Gastroesophageal sphincter (tissue), 4 donors: ENCODE results near the gene SNX13. TPM values are rescaled to one million over a fixed set of nuclear protein-coding genes. Genes with fewer than 3 reads are reported as not detected.

Source experiments
- ATAC-seq: fragments of 150-250 bp; one replicate; pipeline ENCODE4 v1.9.1; 2016; ENCODE audit warnings: mild to moderate bottlenecking, moderate library complexity
- H3K27ac ChIP-seq, 4 donors: fragments of 200-600 bp; sonication (generic) in 3 of 4; 1 replicate in 3 of 4; 2 replicates in 1 of 4; pipeline ENCODE4 v1.5.1; 2016 to 2019
- H3K27me3 ChIP-seq: fragments of 200-600 bp; sonication (generic); one replicate; pipeline ENCODE4 v1.5.1; 2019
- H3K36me3 ChIP-seq, 2 donors: fragments of 200-600 bp; sonication (generic); one replicate each; pipeline ENCODE4 v1.5.1; 2019; ENCODE audit warnings: control low read depth in 1 of 2
- H3K4me1 ChIP-seq, 3 donors: fragments of 200-600 bp; sonication (generic); 1 replicate in 2 of 3; 2 replicates in 1 of 3; pipeline ENCODE4 v1.5.1; 2016 to 2019; ENCODE audit warnings: control low read depth in 2 of 3
- H3K4me3 ChIP-seq, 2 donors: fragments of 200-600 bp; sonication (generic); one replicate each; pipeline ENCODE4 v1.5.1; 2019; ENCODE audit warnings: mild to moderate bottlenecking in 1 of 2, moderate library complexity in 1 of 2
- H3K9me3 ChIP-seq, 3 donors: fragments of 200-600 bp; sonication (generic); one replicate each; pipeline ENCODE4 v1.5.1; 2017 to 2019; ENCODE audit warnings: control low read depth in 2 of 3
- CTCF ChIP-seq, 4 experiments: fragments of 200-600 bp in 2 of 4; fragments of 450-650 bp in 2 of 4; sonication (generic) in 1 of 4; IDR thresholded peaks; one replicate each; pipeline ENCODE4 v1.5.1; 2017 to 2019; ENCODE audit warnings: antibody characterized with exemption in 4 of 4, mild to moderate bottlenecking in 2 of 4, moderate library complexity in 2 of 4
- EP300 ChIP-seq: sonication (generic); formaldehyde crosslinking; IDR thresholded peaks from one replicate; pipeline ENCODE4 v1.6.1; 2017; ENCODE audit warnings: antibody characterized with exemption, mild to moderate bottlenecking
- POLR2A ChIP-seq, 2 donors: fragments of 450-650 bp; IDR thresholded peaks; one replicate each; pipeline ENCODE4 v1.6.1; 2017; ENCODE audit warnings: antibody characterized with exemption in 2 of 2, mild to moderate bottlenecking in 2 of 2, moderate library complexity in 1 of 2
- POLR2AphosphoS5 ChIP-seq: sonication (generic); formaldehyde crosslinking; IDR thresholded peaks from one replicate; pipeline ENCODE4 v1.6.1; 2017; ENCODE audit warnings: antibody characterized with exemption
- WGBS, 2 donors: methylation state at CpG; one replicate each; pipeline ENCODE4 v1.1.5; 2018; ENCODE audit warnings: low coverage in 1 of 2; 5-methylcytosine and 5-hydroxymethylcytosine counted together
- total RNA-seq, 4 donors: library from RNA; depleted of rRNA; stranded (reverse); fragments of >200 nt; gene quantifications; one replicate each; pipeline ENCODE4 v1.1.0, GENCODE V29; 2016

The SNX13 gene
- total RNA-seq: 10 to 100 TPM; 39.2 to 99.3 (median 57.0) TPM

GRCh38 chr7:17940302-17940883 lies at the start of gene SNX13:
TSS of gene SNX13 (minus strand) at chr7:17940494. CDS start at chr7:17940295, 199 bp downstream.
- Histone ChIP-seq H3K9me3 (no peaks in the 10 kb centered on the region), H3K27me3 (no peaks in the 10 kb centered on the region), H3K27ac (peak within 1 kb of the TSS; percentile 80 to 98 (median 96)), H3K4me1 (peaks cover 0 to 49% (median 0%) of the 10 kb centered on the region in 3 donors), H3K36me3 (no peaks in the 10 kb centered on the region), H3K4me3 (peak within 1 kb of the TSS; percentile 62 to 92)
- peak in 3 of 4 experiments; percentile 32 to 52 (median 40) for TF ChIP-seq CTCF (IDR thresholded peaks at IDR 0.05)
- TF ChIP-seq EP300: no peak
- peak; percentile 68 to 78 for TF ChIP-seq POLR2A (IDR thresholded peaks at IDR 0.05)
- TF ChIP-seq POLR2AphosphoS5: peak; percentile 86
- peak; percentile 98 for ATAC-seq
- 0% methylated on average over 2 of the region's 66 CpGs; no CpG with 5 or more reads in 1 of the 2 donors for WGBS, 2 donors

GRCh38 chr7:17989546-17989945 lies 49.3 kb upstream of the SNX13 start:
- Histone ChIP-seq H3K27ac (no peak overlapping the region), H3K4me1 (no peaks in the 10 kb centered on the region), H3K9me3 (no peaks in the 10 kb centered on the region), H3K36me3 (no peaks in the 10 kb centered on the region), H3K4me3 (no peak overlapping the region), H3K27me3 (no peaks in the 10 kb centered on the region)
- ATAC-seq: no peak
- 73 to 88% methylated on average over 2 to 5 of the region's 5 CpGs for WGBS, 2 donors
- TF ChIP-seq POLR2A (IDR thresholded peaks at IDR 0.05) (no peak), CTCF (IDR thresholded peaks at IDR 0.05) (no peak), POLR2AphosphoS5 (no peak), EP300 (no peak)

- Histone ChIP-seq H3K4me1 (no peaks in the 10 kb centered on the region), H3K27me3 (no peaks in the 10 kb centered on the region), H3K9me3 (no peaks in the 10 kb centered on the region), H3K27ac (no peak overlapping the region), H3K4me3 (no peak overlapping the region), H3K36me3 (no peaks in the 10 kb centered on the region)
- 92 to 96% methylated on average over 3 to 5 of the region's 6 CpGs for WGBS, 2 donors
- TF ChIP-seq POLR2AphosphoS5: no peak
- no peak for TF ChIP-seq EP300
- TF ChIP-seq POLR2A (IDR thresholded peaks at IDR 0.05): no peak
- TF ChIP-seq CTCF (IDR thresholded peaks at IDR 0.05): no peak
- no peak for ATAC-seq
Measured at GRCh38 chr7:17988858-17989257, 48.6 kb upstream of the SNX13 start.

GRCh38 chr7:17988141-17988540 lies 47.8 kb upstream of the SNX13 start:
- Histone ChIP-seq H3K27ac (no peak overlapping the region), H3K36me3 (no peaks in the 10 kb centered on the region), H3K27me3 (no peaks in the 10 kb centered on the region), H3K9me3 (no peaks in the 10 kb centered on the region), H3K4me3 (no peak overlapping the region), H3K4me1 (no peaks in the 10 kb centered on the region)
- no peak for ATAC-seq
- WGBS, 2 donors: 91 to 93% methylated on average over 3 to 6 of the region's 6 CpGs
- TF ChIP-seq EP300: no peak
- TF ChIP-seq POLR2A (IDR thresholded peaks at IDR 0.05): no peak
- TF ChIP-seq CTCF (IDR thresholded peaks at IDR 0.05): no peak
- no peak for TF ChIP-seq POLR2AphosphoS5

- TF ChIP-seq CTCF (IDR thresholded peaks at IDR 0.05) (no peak), EP300 (no peak), POLR2AphosphoS5 (no peak), POLR2A (IDR thresholded peaks at IDR 0.05) (no peak)
- H3K27me3 ChIP-seq: no peaks in the 10 kb centered on the region
- H3K36me3 ChIP-seq: no peaks in the 10 kb centered on the region
- no peak overlapping the region for H3K4me3 ChIP-seq
- H3K9me3 ChIP-seq: no peaks in the 10 kb centered on the region
- peak; percentile 14 for ATAC-seq
- 17 to 27% methylated on average over 1 of the region's 1 CpG for WGBS, 2 donors
- H3K4me1 ChIP-seq: no peaks in the 10 kb centered on the region
- no peak overlapping the region for H3K27ac ChIP-seq
Measured at GRCh38 chr7:17986851-17987250, 46.6 kb upstream of the SNX13 start.
